ENCODE measurements around the gene THSD4.

The THSD4 gene

GRCh38 chr15:71701808-71702207 is 586.5 kb downstream of the THSD4 start:
- no peak overlapping the region for H3K27ac ChIP-seq
- H4K20me1 ChIP-seq: no peaks in the 10 kb centered on the region
- H3K36me3 ChIP-seq: no peaks in the 10 kb centered on the region
- no peaks in the 10 kb centered on the region for H3K9me3 ChIP-seq (replicated peaks in 1 of 11)
- TF ChIP-seq Cebpa-rat (IDR thresholded peaks at IDR 0.05): no peak
- no peak overlapping the region for H3K4me2 ChIP-seq
- H3K4me1 ChIP-seq: no peaks in the 10 kb centered on the region
- H3K27me3 ChIP-seq: no peaks in the 10 kb centered on the region
- H3K9ac ChIP-seq: no peak overlapping the region
- no peak overlapping the region for H3K4me3 ChIP-seq

GRCh38 chr15:71702496-71702895 is 587.2 kb downstream of the THSD4 start:
- no peak overlapping the region for H3K27ac ChIP-seq
- no peak overlapping the region for H3K4me2 ChIP-seq
- H3K36me3 ChIP-seq: no peaks in the 10 kb centered on the region
- 0 out of 20 replicates have a peak, but pooled peaks cover 0 to 4% (median 0%) of the 10 kb centered on the region in 10 experiments for H3K4me1 ChIP-seq
- no peaks in the 10 kb centered on the region for H3K27me3 ChIP-seq
- H3K4me3 ChIP-seq: no peak overlapping the region
- no peaks in the 10 kb centered on the region for H3K9me3 ChIP-seq (replicated peaks in 1 of 11)
- H4K20me1 ChIP-seq: no peaks in the 10 kb centered on the region
- H3K9ac ChIP-seq: no peak overlapping the region
- TF ChIP-seq Cebpa-rat (IDR thresholded peaks at IDR 0.05): no peak

- 0 out of 20 replicates have a peak, but pooled peaks cover 0 to 5% (median 0%) of the 10 kb centered on the region in 10 experiments for H3K4me1 ChIP-seq
- no peak overlapping the region for H3K27ac ChIP-seq
- H4K20me1 ChIP-seq: no peaks in the 10 kb centered on the region
- no peak overlapping the region for H3K9ac ChIP-seq
- H3K4me3 ChIP-seq: no peak overlapping the region
- H3K4me2 ChIP-seq: no peak overlapping the region
- H3K36me3 ChIP-seq: no peaks in the 10 kb centered on the region
- no peak for TF ChIP-seq Cebpa-rat (IDR thresholded peaks at IDR 0.05)
- no peaks in the 10 kb centered on the region for H3K9me3 ChIP-seq (replicated peaks in 1 of 11)
- H3K27me3 ChIP-seq: no peaks in the 10 kb centered on the region
These were observed 589.9 kb downstream of the THSD4 start for GRCh38 chr15:71705151-71705550.

- 0 out of 20 replicates have a peak, but pooled peaks cover 0 to 5% (median 0%) of the 10 kb centered on the region in 10 experiments for H3K4me1 ChIP-seq
These were observed 591.4 kb downstream of the THSD4 start for GRCh38 chr15:71706461-71707229.

DNA sequence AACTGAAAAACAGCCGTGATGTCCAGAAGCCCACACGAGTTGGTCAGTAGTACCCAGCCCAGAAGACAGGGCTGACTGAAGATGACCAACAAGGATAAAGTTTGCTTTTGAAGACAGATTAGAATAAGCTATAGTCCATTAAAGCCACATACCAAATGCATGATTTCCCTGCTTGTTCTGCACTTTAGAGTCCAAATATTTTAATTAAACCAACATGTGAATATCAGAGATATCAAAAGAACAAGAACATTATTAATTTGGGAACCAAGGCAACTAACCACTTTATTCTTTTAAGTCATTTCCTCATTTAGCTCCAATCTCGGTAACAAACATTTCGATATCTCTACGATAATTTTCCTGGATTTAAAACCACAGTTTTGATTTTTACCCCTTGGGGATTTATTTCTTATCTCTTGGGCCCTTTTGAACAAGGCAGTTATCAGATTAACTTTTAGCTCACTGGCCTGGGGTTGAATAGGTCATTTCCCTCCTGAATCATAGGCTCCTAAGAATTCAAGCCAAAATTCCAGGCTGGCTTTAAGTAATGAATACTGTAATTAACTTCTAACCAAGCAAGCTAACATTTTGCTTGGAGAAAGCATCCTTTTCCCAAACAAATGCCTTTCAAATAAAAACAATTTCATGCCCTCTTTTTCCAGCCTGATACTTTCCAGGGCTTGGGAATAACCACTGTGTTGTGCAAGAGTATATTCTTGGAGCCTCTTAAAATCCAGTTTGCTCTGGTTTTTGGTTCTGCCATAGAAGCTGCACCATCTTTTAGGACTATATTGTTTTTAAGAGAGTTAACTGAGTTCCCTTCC is 592.2 kb downstream of the THSD4 start:
- Histone ChIP-seq H3K4me2 (no peak overlapping the region; a peak in 1 of 22 replicates), H3K9me3 (replicated peaks in 1 of 11) (no peaks in the 10 kb centered on the region), H3K9ac (no peak overlapping the region), H3K4me1 (0 out of 20 replicates have a peak, but pooled peaks cover 0 to 5% (median 0%) of the 10 kb centered on the region in 10 experiments), H4K20me1 (no peaks in the 10 kb centered on the region), H3K27me3 (no peaks in the 10 kb centered on the region), H3K4me3 (no peak overlapping the region), H3K27ac (no peak overlapping the region), H3K36me3 (no peaks in the 10 kb centered on the region)
- no peak for TF ChIP-seq Cebpa-rat (IDR thresholded peaks at IDR 0.05)

More at GRCh38 chr15:71706461-71707229, 591.4 kb downstream of the THSD4 start:
- Histone ChIP-seq H3K9ac (no peak overlapping the region), H4K20me1 (no peaks in the 10 kb centered on the region), H3K9me3 (replicated peaks in 1 of 11) (no peaks in the 10 kb centered on the region), H3K27ac (no peak overlapping the region), H3K27me3 (no peaks in the 10 kb centered on the region), H3K4me2 (no peak overlapping the region), H3K36me3 (no peaks in the 10 kb centered on the region), H3K4me3 (no peak overlapping the region)
- no peak for TF ChIP-seq Cebpa-rat (IDR thresholded peaks at IDR 0.05)

GRCh38 chr15:71708051-71708429 is 592.8 kb downstream of the THSD4 start:
- Histone ChIP-seq H3K36me3 (no peaks in the 10 kb centered on the region), H3K4me1 (peaks cover 0 to 5% (median 0%) of the 10 kb centered on the region in 10 experiments; a peak in 1 of 20 replicates), H3K9ac (no peak overlapping the region), H4K20me1 (no peaks in the 10 kb centered on the region), H3K27ac (no peak overlapping the region), H3K4me2 (no peak overlapping the region), H3K9me3 (replicated peaks in 1 of 11) (no peaks in the 10 kb centered on the region), H3K27me3 (no peaks in the 10 kb centered on the region), H3K4me3 (no peak overlapping the region)
- no peak for TF ChIP-seq Cebpa-rat (IDR thresholded peaks at IDR 0.05)

DNA sequence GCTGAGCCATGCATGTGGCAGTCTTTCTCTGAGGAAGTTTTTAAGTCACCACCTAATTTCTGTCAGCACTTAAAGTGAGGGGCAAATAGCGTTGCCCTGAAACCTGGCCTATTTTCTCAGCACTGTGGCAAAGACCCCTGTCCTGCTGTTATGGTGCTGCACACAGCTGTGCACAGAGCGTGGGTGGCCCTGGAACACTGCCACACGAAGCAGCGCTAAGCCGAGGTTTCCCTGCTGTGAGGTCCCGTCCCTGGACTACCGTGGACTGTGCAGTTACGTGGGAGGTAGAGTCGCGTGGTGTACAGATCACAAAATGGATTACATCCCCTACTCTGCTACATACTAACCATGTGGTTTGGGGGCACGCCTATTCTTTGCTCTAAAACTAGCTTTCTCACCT is 593.5 kb downstream of the THSD4 start:
- H3K9me3 ChIP-seq (replicated peaks in 1 of 11): no peaks in the 10 kb centered on the region
- no peaks in the 10 kb centered on the region for H3K36me3 ChIP-seq
- no peak overlapping the region for H3K9ac ChIP-seq
- no peak for TF ChIP-seq Cebpa-rat (IDR thresholded peaks at IDR 0.05)
- no peaks in the 10 kb centered on the region for H4K20me1 ChIP-seq
- peaks cover 0 to 5% (median 0%) of the 10 kb centered on the region in 10 experiments; a peak in 1 of 20 replicates for H3K4me1 ChIP-seq
- no peak overlapping the region for H3K4me2 ChIP-seq
- no peak overlapping the region for H3K4me3 ChIP-seq
- H3K27me3 ChIP-seq: no peaks in the 10 kb centered on the region
- no peak overlapping the region for H3K27ac ChIP-seq

GRCh38 chr15:71709808-71710418 is 594.6 kb downstream of the THSD4 start:
- H3K27me3 ChIP-seq: no peaks in the 10 kb centered on the region
- H4K20me1 ChIP-seq: no peaks in the 10 kb centered on the region
- TF ChIP-seq Cebpa-rat (IDR thresholded peaks at IDR 0.05): no peak
- H3K4me3 ChIP-seq: no peak overlapping the region
- H3K9me3 ChIP-seq (replicated peaks in 1 of 11): no peaks in the 10 kb centered on the region
- no peak overlapping the region for H3K27ac ChIP-seq
- H3K4me2 ChIP-seq: no peak overlapping the region
- peaks cover 0 to 5% (median 0%) of the 10 kb centered on the region in 10 experiments; a peak in 1 of 20 replicates for H3K4me1 ChIP-seq
- no peak overlapping the region for H3K9ac ChIP-seq
- no peaks in the 10 kb centered on the region for H3K36me3 ChIP-seq

- Histone ChIP-seq H3K27me3 (no peaks in the 10 kb centered on the region), H3K4me3 (no peak overlapping the region), H3K9me3 (replicated peaks in 1 of 11) (no peaks in the 10 kb centered on the region), H3K4me2 (no peak overlapping the region), H4K20me1 (no peaks in the 10 kb centered on the region), H3K36me3 (no peaks in the 10 kb centered on the region), H3K27ac (no peak overlapping the region), H3K9ac (no peak overlapping the region), H3K4me1 (peaks cover 0 to 4% (median 0%) of the 10 kb centered on the region in 10 experiments; a peak in 1 of 20 replicates)
- TF ChIP-seq Cebpa-rat (IDR thresholded peaks at IDR 0.05): no peak
These were observed 596.9 kb downstream of the THSD4 start for GRCh38 chr15:71712182-71712581.
